Measurements from ENCODE around the gene BCL2L2. TPM values are rescaled to one million over a fixed set of nuclear protein-coding genes. Genes with fewer than 3 reads are reported as not detected.

Gene BCL2L2
- total and polyA plus RNA-seq, 10 of the 15 experiments (the other 5 are each of a cell fraction or from before 2014, with no cell fraction given), result 1.4 to 14.7 (median 7.1) TPM

DNA sequence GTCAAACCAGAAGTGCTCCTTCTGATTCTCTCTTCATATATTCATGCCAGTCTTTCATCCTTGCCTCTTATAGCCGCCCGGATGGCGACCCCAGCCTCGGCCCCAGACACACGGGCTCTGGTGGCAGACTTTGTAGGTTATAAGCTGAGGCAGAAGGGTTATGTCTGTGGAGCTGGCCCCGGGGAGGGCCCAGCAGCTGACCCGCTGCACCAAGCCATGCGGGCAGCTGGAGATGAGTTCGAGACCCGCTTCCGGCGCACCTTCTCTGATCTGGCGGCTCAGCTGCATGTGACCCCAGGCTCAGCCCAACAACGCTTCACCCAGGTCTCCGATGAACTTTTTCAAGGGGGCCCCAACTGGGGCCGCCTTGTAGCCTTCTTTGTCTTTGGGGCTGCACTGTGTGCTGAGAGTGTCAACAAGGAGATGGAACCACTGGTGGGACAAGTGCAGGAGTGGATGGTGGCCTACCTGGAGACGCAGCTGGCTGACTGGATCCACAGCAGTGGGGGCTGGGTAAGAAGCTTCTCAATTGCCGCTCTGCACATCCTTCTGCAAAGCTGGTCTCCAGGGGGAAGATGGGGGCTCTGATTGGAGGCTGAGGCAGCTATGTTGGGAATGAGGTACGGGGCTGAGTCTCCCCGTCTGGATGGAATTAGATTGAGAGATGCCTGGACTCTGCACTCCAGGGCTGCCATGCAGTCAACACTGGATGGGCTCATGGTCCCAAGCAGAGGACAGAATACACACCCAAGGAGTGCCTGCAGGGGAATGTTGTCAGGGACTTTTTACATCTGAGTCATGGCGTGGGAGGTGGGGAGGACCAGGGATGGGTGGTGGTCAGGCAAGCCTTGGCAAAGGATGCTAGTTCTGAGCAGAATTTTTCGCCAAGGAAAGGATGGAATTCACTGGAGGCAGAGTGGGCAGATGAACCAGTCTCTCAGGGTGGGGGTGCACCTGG lies 1.3 kb downstream of the BCL2L2 start:
- intact Hi-C loops (cut with micrococcal nuclease; ENCODE audit: unreplicated experiment) (no loop called here), in situ Hi-C loops (cut with MboI) (loop anchor here (10.0 to 25.0 kb wide), 2 partner anchors 804 to 1127 kb away; partner anchors contain the start of genes DCAF11 and NRL)
- DNase-seq (ENCODE audit: low read depth, low spot score) (no peak), ATAC-seq (no peak), FAIRE-seq (no peak)
- 93% methylated on average over 22 of the region's 22 CpGs for WGBS (ENCODE audit: insufficient coverage, insufficient replicate concordance, low lambda C conversion rate, missing lambda C conversion rate)
- H3K4me3 ChIP-seq, result peak overlapping the region; percentile 100
- peak overlapping the region; percentile 80 for H3K4me2 ChIP-seq (ENCODE audit: control insufficient read depth, insufficient read depth)
- no peaks in the 10 kb centered on the region for H3K27me3 ChIP-seq (replicated peaks in 1 of 2; ENCODE audit: control insufficient read depth in 2 of 2, insufficient read depth in 2 of 2, low read length in 1 of 2)
- ChIA-PET POLR2A (interaction anchor here (0.7 to 3.7 kb wide), 3 partner anchors 7 to 22 kb away, joined by 6 to 55 read pairs (median 10); partner anchors contain the start of genes HOMEZ and PABPN1), RAD21 (ENCODE audit: unreplicated experiment) (interaction anchor here (1.3 to 8.7 kb wide), 2 partner anchors 14 to 186 kb away, joined by 3 to 103 read pairs; partner anchors contain the start of gene PABPN1), CTCF (interaction anchor here (1.0 to 4.5 kb wide), 4 partner anchors 13 to 160 kb away, joined by 3 to 37 read pairs (median 7); partner anchors contain the start of gene PABPN1), SMC1A (ENCODE audit: uncharacterized antibody, unreplicated experiment) (interaction anchor here (0.9 to 2.3 kb wide), 5 partner anchors 9 to 22 kb away, joined by 3 to 17 read pairs (median 4); partner anchors contain the start of genes HOMEZ and PABPN1)
- peaks cover 27% of the 10 kb centered on the region for H3K79me2 ChIP-seq (ENCODE audit: control insufficient read depth, insufficient read depth, low read length)
- peaks cover 20% of the 10 kb centered on the region for H3K4me1 ChIP-seq (ENCODE audit: control insufficient read depth, insufficient read depth, low read length)
- H3K9me3 ChIP-seq (replicated peaks; ENCODE audit: control insufficient read depth, insufficient read depth, low read length), result no peaks in the 10 kb centered on the region
- no peak overlapping the region for H2AFZ ChIP-seq (ENCODE audit: control insufficient read depth, low read depth, low read length)
- peak overlapping the region; percentile 97 for H3K9ac ChIP-seq (ENCODE audit: control insufficient read depth, insufficient read depth, low read length)
- no peaks in the 10 kb centered on the region for H4K20me1 ChIP-seq (ENCODE audit: control insufficient read depth, insufficient read depth)
- peak overlapping the region; percentile 91 for H3K27ac ChIP-seq (ENCODE audit: control insufficient read depth, insufficient read depth)
- no peaks in the 10 kb centered on the region; a peak in 1 of 4 replicates for H3K36me3 ChIP-seq (ENCODE audit: control insufficient read depth in 2 of 2, insufficient read depth in 2 of 2, low read length in 1 of 2)
- BruUV-seq (replicated peaks), result no TSS peak
- TF ChIP-seq, protein P1, sequence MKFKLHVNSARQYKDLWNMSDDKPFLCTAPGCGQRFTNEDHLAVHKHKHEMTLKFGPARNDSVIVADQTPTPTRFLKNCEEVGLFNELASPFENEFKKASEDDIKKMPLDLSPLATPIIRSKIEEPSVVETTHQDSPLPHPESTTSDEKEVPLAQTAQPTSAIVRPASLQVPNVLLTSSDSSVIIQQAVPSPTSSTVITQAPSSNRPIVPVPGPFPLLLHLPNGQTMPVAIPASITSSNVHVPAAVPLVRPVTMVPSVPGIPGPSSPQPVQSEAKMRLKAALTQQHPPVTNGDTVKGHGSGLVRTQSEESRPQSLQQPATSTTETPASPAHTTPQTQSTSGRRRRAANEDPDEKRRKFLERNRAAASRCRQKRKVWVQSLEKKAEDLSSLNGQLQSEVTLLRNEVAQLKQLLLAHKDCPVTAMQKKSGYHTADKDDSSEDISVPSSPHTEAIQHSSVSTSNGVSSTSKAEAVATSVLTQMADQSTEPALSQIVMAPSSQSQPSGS (IDR thresholded peaks at IDR 0.05; ENCODE audit: low read length), result no peak
- TF ChIP-seq MEF2A (IDR thresholded peaks at IDR 0.05; ENCODE audit: insufficient read depth, low read depth, low read length) (no peak), TCF7 (IDR thresholded peaks at IDR 0.05; ENCODE audit: borderline replicate concordance) (no peak), IRF4 (IDR thresholded peaks at IDR 0.05; ENCODE audit: low read depth, low read length) (no peak), CTCF (IDR thresholded peaks at IDR 0.05 in 2 of 3, conservative IDR thresholded peaks at IDR 0.05 in 1 of 3; ENCODE audit: control insufficient read depth in 2 of 3, extremely low read depth in 1 of 3, insufficient read depth in 1 of 3, low read depth in 3 of 3, low read length in 3 of 3) (no peak), SMARCA5 (IDR thresholded peaks at IDR 0.05) (no peak), NFXL1 (IDR thresholded peaks at IDR 0.05; ENCODE audit: borderline replicate concordance) (no peak), ESRRA (IDR thresholded peaks at IDR 0.05; ENCODE audit: low read length) (no peak), WRNIP1 (IDR thresholded peaks at IDR 0.05; ENCODE audit: borderline replicate concordance, low read depth, low read length) (no peak), SUPT20H (IDR thresholded peaks at IDR 0.05; ENCODE audit: borderline replicate concordance, control insufficient read depth, low read depth, low read length) (no peak)
- TF ChIP-seq, protein P2, sequence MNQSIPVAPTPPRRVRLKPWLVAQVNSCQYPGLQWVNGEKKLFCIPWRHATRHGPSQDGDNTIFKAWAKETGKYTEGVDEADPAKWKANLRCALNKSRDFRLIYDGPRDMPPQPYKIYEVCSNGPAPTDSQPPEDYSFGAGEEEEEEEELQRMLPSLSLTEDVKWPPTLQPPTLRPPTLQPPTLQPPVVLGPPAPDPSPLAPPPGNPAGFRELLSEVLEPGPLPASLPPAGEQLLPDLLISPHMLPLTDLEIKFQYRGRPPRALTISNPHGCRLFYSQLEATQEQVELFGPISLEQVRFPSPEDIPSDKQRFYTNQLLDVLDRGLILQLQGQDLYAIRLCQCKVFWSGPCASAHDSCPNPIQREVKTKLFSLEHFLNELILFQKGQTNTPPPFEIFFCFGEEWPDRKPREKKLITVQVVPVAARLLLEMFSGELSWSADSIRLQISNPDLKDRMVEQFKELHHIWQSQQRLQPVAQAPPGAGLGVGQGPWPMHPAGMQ (IDR thresholded peaks at IDR 0.05; ENCODE audit: borderline replicate concordance), result no peak
- TF ChIP-seq, protein P3, sequence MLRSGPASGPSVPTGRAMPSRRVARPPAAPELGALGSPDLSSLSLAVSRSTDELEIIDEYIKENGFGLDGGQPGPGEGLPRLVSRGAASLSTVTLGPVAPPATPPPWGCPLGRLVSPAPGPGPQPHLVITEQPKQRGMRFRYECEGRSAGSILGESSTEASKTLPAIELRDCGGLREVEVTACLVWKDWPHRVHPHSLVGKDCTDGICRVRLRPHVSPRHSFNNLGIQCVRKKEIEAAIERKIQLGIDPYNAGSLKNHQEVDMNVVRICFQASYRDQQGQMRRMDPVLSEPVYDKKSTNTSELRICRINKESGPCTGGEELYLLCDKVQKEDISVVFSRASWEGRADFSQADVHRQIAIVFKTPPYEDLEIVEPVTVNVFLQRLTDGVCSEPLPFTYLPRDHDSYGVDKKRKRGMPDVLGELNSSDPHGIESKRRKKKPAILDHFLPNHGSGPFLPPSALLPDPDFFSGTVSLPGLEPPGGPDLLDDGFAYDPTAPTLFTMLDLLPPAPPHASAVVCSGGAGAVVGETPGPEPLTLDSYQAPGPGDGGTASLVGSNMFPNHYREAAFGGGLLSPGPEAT (IDR thresholded peaks at IDR 0.05; ENCODE audit: low read depth), result no peak

All from GM12878 (cell line).